Uterus (tissue), 2 donors: ENCODE results near the gene SPATA31C1.

ENCODE experiments used
- CTCF ChIP-seq, 4 experiments: fragments of 200-600 bp in 2 of 4; fragments of 450-650 bp in 2 of 4; sonication (generic) in 2 of 4; IDR thresholded peaks; one replicate each; pipeline ENCODE4 v1.5.1; 2016 to 2019; ENCODE audit warnings: antibody characterized with exemption in 4 of 4, mild to moderate bottlenecking in 2 of 4, moderate library complexity in 1 of 4
- POLR2A ChIP-seq, 2 donors: fragments of 450-650 bp; IDR thresholded peaks; one replicate each; pipeline ENCODE4 v1.6.1; 2016; ENCODE audit warnings: antibody characterized with exemption in 2 of 2, mild to moderate bottlenecking in 1 of 2, moderate library complexity in 1 of 2

GRCh38 chr9:87892956-87893355 lies 24.8 kb upstream of the SPATA31C1 start:
- TF ChIP-seq POLR2A (IDR thresholded peaks at IDR 0.05) (no peak), CTCF (IDR thresholded peaks at IDR 0.05) (no peak)
